K562 (cell line): ENCODE measurements around the gene ZNF575. TPM values are rescaled to one million over a fixed set of nuclear protein-coding genes. Genes with fewer than 3 reads are reported as not detected.

ENCODE experiments used
- CBFB ChIP-seq: sonication (generic); formaldehyde crosslinking; IDR thresholded peaks from 2 replicates; pipeline ENCODE4 v1.4.0; 2020; ENCODE audit warnings: mild to moderate bottlenecking, missing genetic modification reagents
- CGGBP1 ChIP-seq: fragments of 250-450 bp; sonication (Bioruptor Pico); IDR thresholded peaks from 2 replicates; pipeline ENCODE4 v1.9.0; 2021; ENCODE audit warnings: mild to moderate bottlenecking
- DIDO1 ChIP-seq: fragments of 450-650 bp; IDR thresholded peaks from 2 replicates; pipeline ENCODE4 v1.6.1; 2016; ENCODE audit warnings: low read depth, missing biosample characterization, missing genetic modification characterization
- E2F3 ChIP-seq: fragments of 250-450 bp; sonication (Bioruptor Pico); IDR thresholded peaks from 2 replicates; pipeline ENCODE4 v1.4.0; 2020; ENCODE audit warnings: mild to moderate bottlenecking
- KDM5B ChIP-seq: fragments of 200-600 bp; sonication (generic); IDR thresholded peaks from 2 replicates; pipeline ENCODE4 v1.6.1; 2012; ENCODE audit warnings: low read depth, mild to moderate bottlenecking, moderate library complexity, low read length, control low read depth, inconsistent platforms; ENCODE audit not compliant: insufficient replicate concordance
- NCOA1 ChIP-seq: fragments of 450-650 bp; IDR thresholded peaks from 2 replicates; pipeline ENCODE4 v1.6.1; 2016; ENCODE audit warnings: low read depth
- NEUROD1 ChIP-seq: fragments of 150-350 bp; IDR thresholded peaks from 2 replicates; pipeline ENCODE4 v1.6.1; 2014; ENCODE audit warnings: borderline replicate concordance, low read length, low read depth; ENCODE audit not compliant: partially characterized antibody
- PATZ1 ChIP-seq: fragments of 250-450 bp; sonication (Bioruptor Pico); IDR thresholded peaks from 2 replicates; pipeline ENCODE4 v1.5.0; 2020; ENCODE audit warnings: mild to moderate bottlenecking, borderline replicate concordance
- SMARCA5 ChIP-seq: fragments of 450-650 bp; IDR thresholded peaks from 2 replicates; pipeline ENCODE4 v1.6.1; 2016
- TAF7 ChIP-seq: fragments of 450-650 bp; IDR thresholded peaks from 2 replicates; pipeline ENCODE4 v1.6.1; 2016; ENCODE audit warnings: missing genetic modification characterization, missing compliant biosample characterization
- TBP ChIP-seq: optimal IDR thresholded peaks from 2 replicates; pipeline ENCODE3; 2011; ENCODE audit warnings: low read depth, low read length, improper control_type of control experiment
- THRB ChIP-seq: fragments of 450-650 bp; formaldehyde crosslinking; conservative IDR thresholded peaks from 2 replicates; pipeline ENCODE4 v1.4.0; 2022; ENCODE audit warnings: mild to moderate bottlenecking, missing genetic modification characterization
- ZBTB40 ChIP-seq, 2 experiments: fragments of 450-650 bp in 1 of 2; sonication (generic) in 1 of 2; formaldehyde crosslinking in 1 of 2; IDR thresholded peaks; 2 replicates each; pipeline versions ENCODE4 v1.7.1 to v1.9.0; 2016 to 2022; ENCODE audit warnings: inconsistent platforms in 1 of 2, mild to moderate bottlenecking in 1 of 2, missing genetic modification reagents in 1 of 2
- ZFP1 ChIP-seq: fragments of 450-650 bp; formaldehyde crosslinking; IDR thresholded peaks from 2 replicates; pipeline ENCODE4 v1.4.0; 2020; ENCODE audit warnings: mild to moderate bottlenecking, mixed read lengths
- polyA plus RNA-seq, 8 experiments: library from polyadenylated mRNA; depleted of rRNA in 4 of 8; stranded (reverse) in 5 of 8; unstranded in 3 of 8; fragments of >200 nt; fragmentation: Nextera tagmentation in 2 of 8; fragmentation: Illumina TruSeq in 1 of 8; extraction: Ambion mirVana in 2 of 8; extraction: Trizol in 1 of 8; gene quantifications; 2 replicates each; pipeline versions ENCODE4 v1.2.1 to v1.2.3, GENCODE V29; 2011 to 2014; ENCODE audit warnings: inconsistent platforms in 1 of 8, missing spikeins in 1 of 8
- total RNA-seq, 7 experiments: library from RNA; depleted of rRNA in 6 of 7; stranded (reverse); fragments of >200 nt in 6 of 7; fragmentation: Illumina TruSeq in 2 of 7; extraction: Trizol in 2 of 7; gene quantifications; 2 replicates each; pipeline versions ENCODE4 v1.2.1 to v1.2.3, GENCODE V29; 2011 to 2021; ENCODE audit warnings: low replicate concordance in 1 of 7

The ZNF575 gene
- total and polyA plus RNA-seq, 9 of the 15 experiments (the other 6 are each of a cell fraction or from before 2014, with no cell fraction given), result 0.20 to 0.98 (median 0.32) TPM; not detected in 6

- TF ChIP-seq CBFB (CRISPR knock-in tag) (no peak), PATZ1 (no peak), NCOA1 (no peak), CGGBP1 (CRISPR knock-in tag) (no peak), TAF7 (tag) (no peak), ZFP1 (no peak), NEUROD1 (no peak), TBP (no peak), ZBTB40 (IDR thresholded peaks at IDR 0.05) (peak; percentile 87), ZBTB40 (CRISPR knock-in tag; IDR thresholded peaks at IDR 0.05) (peak; percentile 82), KDM5B (no peak), E2F3 (CRISPR knock-in tag) (no peak), DIDO1 (no peak), THRB (CRISPR knock-in tag) (no peak), SMARCA5 (peak; percentile 80)
Observed at GRCh38 chr19:43561139-43561970, 28.4 kb downstream of the ZNF575 start (continued).
